Muscle of arm (tissue), 12 donors: ENCODE data around the gene MCM5. TPM values are rescaled to one million over a fixed set of nuclear protein-coding genes. Genes with fewer than 3 reads are reported as not detected.

Experiments
- DNase-seq: peaks from one replicate; pipeline ENCODE4 v3.0.0-alpha.2; 2013
- polyA plus RNA-seq, 12 donors: library from polyadenylated mRNA; unstranded; fragments of 120-200 nt; gene quantifications; one replicate each; pipeline ENCODE4 v1.2.1, GENCODE V29; 2013; ENCODE audit not compliant: insufficient read length in 12 of 12

Gene MCM5
- polyA plus RNA-seq, 12 donors, result 26.2 to 66.4 (median 29.9) TPM; not detected in 1

- no peak for DNase-seq
Measured at GRCh38 chr22:35398591-35398973, 1.4 kb upstream of the MCM5 start.

GRCh38 chr22:35399114-35399677 is 744 bp upstream of the MCM5 start:
- no peak for DNase-seq

DNA sequence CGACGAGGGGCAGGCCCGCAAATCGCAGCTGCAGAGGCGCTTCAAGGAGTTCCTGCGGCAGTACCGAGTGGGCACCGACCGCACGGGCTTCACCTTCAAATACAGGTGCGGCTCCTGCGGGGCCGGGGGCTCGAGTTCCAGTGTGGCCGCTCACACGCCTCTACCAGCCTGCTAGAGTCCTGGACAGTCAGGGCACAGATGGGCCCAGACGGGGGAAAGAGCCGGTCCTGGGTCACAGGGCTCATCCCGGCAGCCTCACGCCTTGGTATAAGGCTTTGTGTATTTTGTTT is 506 bp downstream of the MCM5 start:
- DNase-seq, result no peak

DNA sequence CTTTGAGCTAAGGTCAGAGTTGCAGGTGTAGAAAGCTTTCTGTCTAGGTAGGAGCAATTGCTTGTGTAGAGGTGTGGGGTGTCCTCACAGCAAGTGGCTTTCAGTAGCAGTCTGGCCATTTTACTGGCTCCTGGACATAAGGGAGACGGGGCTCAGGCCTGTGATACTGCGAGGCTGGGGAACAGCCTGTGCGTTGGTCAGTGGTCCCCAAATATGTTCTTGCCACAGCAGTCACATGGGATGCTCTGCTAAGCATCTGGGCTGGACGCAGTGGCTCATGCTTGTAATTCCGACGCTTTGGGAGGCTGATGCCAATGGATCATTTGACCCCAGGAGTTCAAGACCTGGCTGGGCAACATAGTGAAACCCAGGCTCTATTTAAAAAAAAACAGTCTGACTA is 1.9 kb downstream of the MCM5 start:
- no peak for DNase-seq

DNA sequence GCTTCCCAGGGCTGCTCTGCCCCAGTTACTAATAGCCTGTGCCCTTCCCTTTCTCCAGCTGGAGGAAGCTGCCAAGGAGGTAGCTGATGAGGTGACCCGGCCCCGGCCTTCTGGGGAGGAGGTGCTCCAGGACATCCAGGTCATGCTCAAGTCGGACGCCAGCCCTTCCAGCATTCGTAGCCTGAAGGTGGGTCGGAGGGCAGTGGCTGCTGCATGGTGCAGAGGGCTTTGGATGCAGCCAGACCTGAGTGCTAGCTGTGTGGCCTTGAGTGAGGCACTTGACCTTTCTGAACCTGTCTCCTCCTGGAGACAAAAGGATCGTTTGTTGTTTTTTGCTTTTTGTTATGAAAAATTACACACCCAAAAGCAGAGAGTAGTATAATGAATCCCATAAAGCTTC is 3.4 kb downstream of the MCM5 start:
- no peak for DNase-seq

GRCh38 chr22:35404176-35404575 is 4.2 kb downstream of the MCM5 start:
- no peak for DNase-seq

DNA sequence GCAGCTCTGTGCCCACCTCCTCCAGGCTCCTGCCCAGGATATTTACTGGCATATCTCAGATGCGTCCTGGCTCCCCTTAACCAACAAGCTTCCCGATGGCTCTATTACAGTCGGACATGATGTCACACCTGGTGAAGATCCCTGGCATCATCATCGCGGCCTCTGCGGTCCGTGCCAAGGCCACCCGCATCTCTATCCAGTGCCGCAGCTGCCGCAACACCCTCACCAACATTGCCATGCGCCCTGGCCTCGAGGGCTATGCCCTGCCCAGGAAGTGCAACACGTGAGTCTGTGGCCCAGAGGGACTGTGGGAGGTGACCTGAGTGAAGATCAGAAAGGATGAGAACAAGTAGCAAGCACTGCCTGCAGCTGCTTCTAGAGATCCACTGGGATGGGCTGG is 6.5 kb downstream of the MCM5 start:
- no peak for DNase-seq

GRCh38 chr22:35407362-35407761 is 7.4 kb downstream of the MCM5 start:
- no peak for DNase-seq

GRCh38 chr22:35409783-35410662 is 10.1 kb downstream of the MCM5 start:
- DNase-seq, result no peak

- DNase-seq, result no peak
Measured at GRCh38 chr22:35410663-35411034, 10.7 kb downstream of the MCM5 start.

GRCh38 chr22:35411102-35411501 is 11.2 kb downstream of the MCM5 start:
- no peak for DNase-seq

GRCh38 chr22:35413624-35414023 is 13.7 kb downstream of the MCM5 start:
- DNase-seq, result no peak

DNA sequence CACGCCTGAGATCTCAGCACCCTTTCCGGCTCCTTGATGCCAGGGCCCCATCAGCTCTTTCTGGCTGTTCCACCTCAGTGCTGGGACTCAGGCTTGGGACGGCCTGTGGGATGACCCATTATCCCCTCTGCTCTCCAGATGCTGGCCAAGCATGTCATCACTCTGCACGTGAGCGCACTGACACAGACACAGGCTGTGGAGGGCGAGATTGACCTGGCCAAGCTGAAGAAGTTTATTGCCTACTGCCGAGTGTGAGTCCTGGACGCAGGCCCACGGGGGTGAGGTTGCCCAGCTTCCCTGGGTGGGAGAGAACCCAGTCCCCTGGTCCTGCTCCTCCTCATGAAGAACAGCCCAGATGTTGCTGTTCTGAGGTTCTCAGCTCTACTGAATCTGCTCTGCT is 17.7 kb downstream of the MCM5 start:
- no peak for DNase-seq

GRCh38 chr22:35418088-35418487 is 18.1 kb downstream of the MCM5 start:
- no peak for DNase-seq

DNA sequence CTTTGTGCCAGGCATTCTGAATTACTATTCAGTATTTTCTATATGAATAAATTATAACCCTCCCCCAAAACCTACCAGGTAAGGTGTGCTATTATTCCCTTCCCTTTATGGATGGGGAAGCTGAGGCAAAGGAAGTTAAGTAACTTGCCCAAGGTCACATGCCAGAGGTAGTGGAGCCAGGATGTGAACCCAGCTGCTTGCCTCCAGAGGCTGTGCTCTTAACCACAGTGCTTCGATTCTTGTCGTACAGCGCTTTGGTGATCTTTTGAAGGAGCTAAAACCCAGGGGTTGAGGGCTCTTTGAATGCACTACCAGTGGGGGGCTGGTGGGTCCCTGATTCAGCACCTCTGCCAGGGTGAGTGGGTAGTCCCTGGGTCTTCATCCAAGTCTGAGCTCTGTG is 18.8 kb downstream of the MCM5 start:
- no peak for DNase-seq

DNA sequence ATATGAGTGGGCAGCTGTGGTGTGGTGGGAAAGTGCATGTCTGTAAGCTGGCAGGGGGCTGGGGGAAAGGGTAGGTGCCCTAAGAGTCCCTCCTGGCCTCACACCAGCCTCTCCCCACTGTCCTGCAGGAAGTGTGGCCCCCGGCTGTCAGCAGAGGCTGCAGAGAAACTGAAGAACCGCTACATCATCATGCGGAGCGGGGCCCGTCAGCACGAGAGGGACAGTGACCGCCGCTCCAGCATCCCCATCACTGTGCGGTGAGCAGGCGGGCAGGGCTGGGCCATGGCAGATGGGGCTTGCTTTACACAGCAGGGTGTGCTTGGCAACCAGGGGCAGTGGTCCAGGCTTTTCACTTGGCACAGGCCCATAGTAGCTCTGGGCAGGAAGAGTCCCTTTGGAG is 19.8 kb downstream of the MCM5 start:
- no peak for DNase-seq

DNA sequence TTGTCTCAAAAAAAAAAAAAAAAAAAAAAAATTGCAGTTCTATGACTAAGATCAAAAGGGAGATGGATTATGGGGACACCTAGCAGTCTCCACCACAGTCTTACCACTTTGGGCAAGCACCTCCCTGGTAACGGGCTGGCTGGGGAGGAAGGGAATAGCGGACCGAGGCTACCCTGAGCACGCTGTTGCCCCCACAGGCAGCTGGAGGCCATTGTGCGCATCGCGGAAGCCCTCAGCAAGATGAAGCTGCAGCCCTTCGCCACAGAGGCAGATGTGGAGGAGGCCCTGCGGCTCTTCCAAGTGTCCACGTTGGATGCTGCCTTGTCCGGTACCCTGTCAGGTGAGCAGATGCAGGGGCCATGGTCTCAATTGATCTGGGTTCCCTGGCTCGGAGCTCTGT is 21.2 kb downstream of the MCM5 start:
- no peak for DNase-seq

DNA sequence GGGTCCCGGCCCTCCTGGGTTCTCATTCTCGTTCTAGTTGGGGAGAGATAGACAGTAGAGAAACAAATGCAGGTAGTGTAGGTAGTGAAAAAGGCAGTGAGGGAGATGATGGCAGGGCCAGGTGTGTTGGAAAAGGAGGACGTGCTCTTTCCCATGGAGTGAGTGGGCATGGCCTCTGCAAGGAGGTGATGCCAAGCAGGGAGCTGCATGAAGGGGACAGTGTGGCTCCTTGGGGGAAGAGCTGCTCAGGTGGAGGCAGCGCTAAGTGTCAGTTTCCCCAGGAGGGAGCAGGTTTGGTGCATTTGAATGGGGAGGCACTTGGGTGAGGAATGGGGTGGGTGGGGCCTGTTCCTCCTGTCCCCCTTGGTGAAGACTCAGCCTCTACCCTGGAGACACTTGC is 22.2 kb downstream of the MCM5 start:
- DNase-seq, result no peak

GRCh38 chr22:35422936-35423335 is 23.0 kb downstream of the MCM5 start:
- no peak for DNase-seq

DNA sequence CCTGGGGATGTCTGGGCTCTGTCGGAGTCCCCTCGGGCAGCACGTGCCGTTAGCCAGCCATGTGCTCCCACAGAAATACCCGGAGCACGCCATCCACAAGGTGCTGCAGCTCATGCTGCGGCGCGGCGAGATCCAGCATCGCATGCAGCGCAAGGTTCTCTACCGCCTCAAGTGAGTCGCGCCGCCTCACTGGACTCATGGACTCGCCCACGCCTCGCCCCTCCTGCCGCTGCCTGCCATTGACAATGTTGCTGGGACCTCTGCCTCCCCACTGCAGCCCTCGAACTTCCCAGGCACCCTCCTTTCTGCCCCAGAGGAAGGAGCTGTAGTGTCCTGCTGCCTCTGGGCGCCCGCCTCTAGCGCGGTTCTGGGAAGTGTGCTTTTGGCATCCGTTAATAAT is 24.1 kb downstream of the MCM5 start:
- DNase-seq, result no peak

DNA sequence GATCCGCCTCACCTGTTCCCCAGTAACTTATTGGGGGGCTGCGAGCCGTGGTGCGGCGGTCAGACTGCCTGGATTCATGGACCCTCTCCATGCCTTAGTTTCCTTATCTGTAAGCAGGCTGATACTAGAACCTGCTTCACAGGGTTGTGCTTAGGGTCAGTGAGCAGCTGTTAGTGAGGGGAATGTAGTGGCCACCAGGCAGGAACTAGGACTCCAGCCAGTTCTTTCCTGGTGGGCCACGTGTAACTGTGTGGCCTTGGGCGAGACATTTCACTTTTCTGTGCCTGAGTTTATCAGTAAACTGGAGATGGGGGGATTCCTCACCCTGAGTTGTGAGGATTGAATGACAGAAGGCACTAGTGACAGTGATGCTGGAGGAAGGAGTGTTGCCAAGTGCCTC is 24.8 kb downstream of the MCM5 start:
- no peak for DNase-seq

GRCh38 chr22:35425546-35425945 is 25.6 kb downstream of the MCM5 start:
- DNase-seq, result no peak

- no peak for DNase-seq
Measured at GRCh38 chr22:35425971-35426800, 26.2 kb downstream of the MCM5 start.
